Smooth muscle cell of bladder (primary cell): ENCODE measurements around the gene MESP1. TPM values are rescaled to one million over a fixed set of nuclear protein-coding genes. Genes with fewer than 3 reads are reported as not detected.

Source experiments
- total RNA-seq: library from RNA; depleted of rRNA; stranded (reverse); fragments of >200 nt; gene quantifications from 2 replicates; pipeline ENCODE4 v1.2.3, GENCODE V29; 2014

MESP1 gene
- 0.09 and 0.28 TPM in 2 replicates for total RNA-seq

GRCh38 chr15:89750560-89751542 lies at the start of gene MESP1:
Gene MESP1 (minus strand): TSS chr15:89751249. CDS start chr15:89751231, 18 bp downstream.

GRCh38 chr15:89776274-89777072 lies 25.4 kb upstream of the MESP1 start, which contains the start of gene MESP2:
Gene MESP2 (plus strand): TSS chr15:89776332. CDS start chr15:89776358, 26 bp downstream.

Other genes starting within 250 kb of the MESP1 start
- gene TICRR, start 175.8 kb downstream of the MESP1 start, total RNA-seq: 0.28 and 0.92 TPM in 2 replicates
- gene KIF7, start 95.8 kb downstream of the MESP1 start, total RNA-seq: 13.1 and 18.7 TPM in 2 replicates
- 0.14 and 0.28 TPM in 2 replicates for gene PLIN1, start 71.9 kb downstream of the MESP1 start, total RNA-seq
- gene PEX11A, start 60.5 kb downstream of the MESP1 start, total RNA-seq: 8.0 and 8.8 TPM in 2 replicates
- gene WDR93, start 60.4 kb downstream of the MESP1 start, total RNA-seq: under 0.01 and 0.14 TPM in 2 replicates
- 0.37 and 0.57 TPM in 2 replicates for gene MESP2, start 25.1 kb upstream of the MESP1 start, total RNA-seq
- 53.2 and 75.0 TPM in 2 replicates for gene ANPEP, start 63.6 kb upstream of the MESP1 start, total RNA-seq
- gene AP3S2, start 142.7 kb upstream of the MESP1 start, total RNA-seq: 39.9 and 52.9 TPM in 2 replicates
- 9.8 and 11.8 TPM in 2 replicates for gene ARPIN, start 161.7 kb upstream of the MESP1 start, total RNA-seq